IMR-90 (cell line): ENCODE measurements around the gene CDKAL1. TPM values are rescaled to one million over a fixed set of nuclear protein-coding genes. Genes with fewer than 3 reads are reported as not detected.

Experiments
- ATAC-seq: fragments of 200-7000 bp; cut with Tn5 transposase; 2 replicates; pipeline ENCODE4 v1.9.1; 2020; ENCODE audit warnings: low read depth, mild to moderate bottlenecking, moderate library complexity
- BruUV-seq: library from RNA; stranded (reverse); fragments of 400-500 nt; replicated peaks from 2 replicates; lab custom pipeline; 2021; lab: Mats Ljungman, UMichigan
- CTCF ChIA-PET: fragments of 300-600 bp; formaldehyde crosslinking; extraction: SDS; loops from one replicate; lab custom pipeline; 2021; ENCODE audit warnings: antibody characterized with exemption; lab: Yijun Ruan, JAX
- POLR2A ChIA-PET: fragments of 300-600 bp; sonication (Branson Sonifier 250); formaldehyde crosslinking; loops from one replicate; lab custom pipeline; 2022; ENCODE audit warnings: antibody characterized with exemption; ENCODE audit not compliant: unreplicated experiment; lab: Charles Lee
- DNase-seq: peaks from one replicate; pipeline ENCODE4 v3.0.0; 2013
- H2AFZ ChIP-seq: replicated peaks from 2 replicates; pipeline ENCODE3; 2013; ENCODE audit warnings: low read length, mild to moderate bottlenecking; ENCODE audit not compliant: poor library complexity
- H2AK5ac ChIP-seq: 2 replicates; pipeline ENCODE4 v1.6.1; 2013; ENCODE audit warnings: low read depth, low read length, inconsistent platforms
- H2AK9ac ChIP-seq: replicated peaks from 2 replicates; pipeline ENCODE3; 2013; ENCODE audit warnings: mild to moderate bottlenecking, low read depth, low read length, moderate library complexity; ENCODE audit not compliant: poor library complexity
- H2BK120ac ChIP-seq: 2 replicates; pipeline ENCODE4 v1.6.1; 2013; ENCODE audit warnings: low read depth, low read length, inconsistent platforms
- H2BK15ac ChIP-seq: 3 replicates; pipeline ENCODE4 v1.6.1; 2013; ENCODE audit warnings: low read depth, low read length, inconsistent platforms
- H2BK20ac ChIP-seq: 2 replicates; pipeline ENCODE4 v1.6.1; 2013; ENCODE audit warnings: low read depth, mild to moderate bottlenecking, inconsistent platforms, low read length, moderate library complexity
- H2BK5ac ChIP-seq: 2 replicates; pipeline ENCODE4 v1.6.1; 2013; ENCODE audit warnings: mild to moderate bottlenecking, low read depth, low read length, inconsistent platforms; ENCODE audit not compliant: poor library complexity, severe bottlenecking
- H3K14ac ChIP-seq: replicated peaks from 2 replicates; pipeline ENCODE4 v1.6.1; 2013; ENCODE audit warnings: low read depth, low read length, inconsistent platforms
- H3K18ac ChIP-seq: 2 replicates; pipeline ENCODE4 v1.6.1; 2013; ENCODE audit warnings: low read depth, low read length, control low read depth
- H3K23ac ChIP-seq: 2 replicates; pipeline ENCODE4 v1.6.1; 2013; ENCODE audit warnings: low read depth, low read length, inconsistent platforms
- H3K27ac ChIP-seq: 2 replicates; pipeline ENCODE4 v1.5.1; 2013; ENCODE audit warnings: mild to moderate bottlenecking, control low read depth, low read length; ENCODE audit not compliant: insufficient read depth
- H3K27me3 ChIP-seq: 2 replicates; pipeline ENCODE4 v1.6.1; 2013; ENCODE audit warnings: low read length; ENCODE audit not compliant: control insufficient read depth, insufficient read depth
- H3K36me3 ChIP-seq: 2 replicates; pipeline ENCODE4 v1.6.1; 2013; ENCODE audit warnings: low read length, mixed read lengths; ENCODE audit not compliant: control insufficient read depth, insufficient read depth
- H3K4ac ChIP-seq: 2 replicates; pipeline ENCODE4 v1.6.1; 2013; ENCODE audit warnings: low read depth, low read length, inconsistent platforms
- H3K4me1 ChIP-seq: 2 replicates; pipeline ENCODE4 v1.6.1; 2013; ENCODE audit warnings: low read length, mixed read lengths; ENCODE audit not compliant: control insufficient read depth, insufficient read depth
- H3K4me2 ChIP-seq: 2 replicates; pipeline ENCODE4 v1.6.1; 2013; ENCODE audit warnings: low read depth, mild to moderate bottlenecking, control low read depth, low read length, moderate library complexity
- H3K4me3 ChIP-seq: 2 replicates; pipeline ENCODE4 v1.5.1; 2013; ENCODE audit warnings: low read depth, mild to moderate bottlenecking, control low read depth, low read length, moderate library complexity; ENCODE audit not compliant: insufficient read depth
- H3K56ac ChIP-seq: 2 replicates; pipeline ENCODE4 v1.6.1; 2013; ENCODE audit warnings: low read length, inconsistent platforms; ENCODE audit not compliant: insufficient read depth; ENCODE audit errors: extremely low read depth
- H3K79me1 ChIP-seq, 2 experiments: 2 replicates each; pipeline ENCODE4 v1.6.1; 2013; ENCODE audit warnings: low read length in 2 of 2, inconsistent platforms in 1 of 2, low read depth in 1 of 2
- H3K9ac ChIP-seq: 2 replicates; pipeline ENCODE4 v1.6.1; 2013; ENCODE audit warnings: low read depth, low read length, control low read depth
- H3K9me1 ChIP-seq: 2 replicates; pipeline ENCODE4 v1.6.1; 2013; ENCODE audit warnings: low read length, inconsistent platforms; ENCODE audit not compliant: insufficient read depth
- H3K9me3 ChIP-seq: 2 replicates; pipeline ENCODE4 v1.6.1; 2013; ENCODE audit warnings: low read length; ENCODE audit not compliant: control insufficient read depth, insufficient read depth
- H4K20me1 ChIP-seq: 2 replicates; pipeline ENCODE4 v1.6.1; 2013; ENCODE audit warnings: low read length, inconsistent platforms; ENCODE audit not compliant: insufficient read depth
- H4K5ac ChIP-seq: 2 replicates; pipeline ENCODE4 v1.6.1; 2013; ENCODE audit warnings: mild to moderate bottlenecking, low read depth, low read length, control low read depth
- H4K8ac ChIP-seq, 2 experiments: 2 replicates each; pipeline ENCODE4 v1.6.1; 2013; ENCODE audit warnings: low read depth in 2 of 2, low read length in 2 of 2, control low read depth in 1 of 2, inconsistent platforms in 1 of 2
- H4K91ac ChIP-seq: 2 replicates; pipeline ENCODE4 v1.6.1; 2013; ENCODE audit warnings: low read depth, low read length, inconsistent platforms; ENCODE audit not compliant: insufficient read depth
- FOS ChIP-seq: fragments of 150-350 bp; IDR thresholded peaks from 2 replicates; pipeline ENCODE4 v1.6.1; 2016; ENCODE audit warnings: low read depth, low read length
- MAZ ChIP-seq: IDR thresholded peaks from 2 replicates; pipeline ENCODE4 v1.6.1; 2012; ENCODE audit warnings: low read depth, mild to moderate bottlenecking, low read length, improper control_type of control experiment, moderate library complexity, borderline replicate concordance
- WGBS, 2 experiments: methylation state at CpG; one replicate each; pipeline versions ENCODE4 v1.1.5 to v1.1.7; 2013; ENCODE audit warnings: missing lambda C conversion rate in 2 of 2; ENCODE audit not compliant: insufficient read length in 1 of 2; ENCODE audit errors: extremely low coverage in 2 of 2; 5-methylcytosine and 5-hydroxymethylcytosine counted together
- dilution Hi-C: fragments of 300-500 bp; cut with HindIII; formaldehyde crosslinking; loops from one replicate; pipeline ENCODE4 v1.14.3; 2018; ENCODE audit warnings: low sequenced_read_pairs; ENCODE audit not compliant: unreplicated experiment
- in situ Hi-C: fragments of 300-500 bp; cut with MboI; formaldehyde crosslinking; loops from 3 replicates; pipeline ENCODE4 v1.14.3; 2019; ENCODE audit warnings: low sequenced_read_pairs, inconsistent platforms, mixed read lengths
- intact Hi-C: fragments of 100-400 bp; cut with micrococcal nuclease; formaldehyde crosslinking; loops from 2 replicates; pipeline ENCODE4 v1.10.0; 2022
- polyA plus RNA-seq, 3 experiments: library from polyadenylated mRNA; depleted of rRNA; stranded (reverse); fragments of >200 nt; gene quantifications; 2 replicates each; pipeline ENCODE4 v1.2.3, GENCODE V29; 2012; ENCODE audit warnings: low replicate concordance in 1 of 3
- total RNA-seq: library from RNA; depleted of rRNA; stranded (reverse); fragments of >200 nt; gene quantifications from 2 replicates; pipeline ENCODE4 v1.2.3, GENCODE V29; 2012

The CDKAL1 gene
- total and polyA plus RNA-seq, 2 of the 4 experiments (the other 2 are of a cell fraction): 3.7 to 13.1 TPM

- Histone ChIP-seq H2BK120ac (no peak overlapping the region), H3K27me3 (no peaks in the 10 kb centered on the region), H3K9me3 (no peaks in the 10 kb centered on the region), H3K79me1 (peaks cover 6 to 9% of the 10 kb centered on the region in 2 experiments; a peak in 2 of 4 replicates), H3K4me3 (no peak overlapping the region), H4K20me1 (no peaks in the 10 kb centered on the region), H3K14ac (no peak overlapping the region), H3K4me1 (no peaks in the 10 kb centered on the region), H2AFZ (no peak overlapping the region), H4K8ac (no peak overlapping the region), H3K56ac (no peak overlapping the region), H2AK5ac (no peak overlapping the region), H2AK9ac (no peak overlapping the region), H3K18ac (no peak overlapping the region), H3K9ac (no peak overlapping the region), H2BK20ac (no peak overlapping the region), H3K9me1 (peaks cover 3% of the 10 kb centered on the region; the same call in 1 of the 2 replicates), H4K91ac (no peak overlapping the region), H2BK15ac (no peak overlapping the region), H3K4ac (no peak overlapping the region), H3K27ac (no peak overlapping the region), H4K5ac (no peak overlapping the region), H3K4me2 (no peak overlapping the region), H3K23ac (no peak overlapping the region), H3K36me3 (no peaks in the 10 kb centered on the region), H2BK5ac (no peak overlapping the region)
- intact Hi-C loops (no loop called here), in situ Hi-C loops (no loop called here), dilution Hi-C loops (no loop called here)
- ATAC-seq (no peak), DNase-seq (peak; percentile 73)
- TF ChIP-seq MAZ (no peak), FOS (peak; percentile 34; the same call in 1 of the 2 replicates)
- no CpG with 5 or more reads among the region's 1 CpG for WGBS, 2 experiments
- BruUV-seq: no TSS peak
- CTCF ChIA-PET: no interaction called here
- POLR2A ChIA-PET: no interaction called here
Observed at GRCh38 chr6:20706238-20706938, 172.1 kb downstream of the CDKAL1 start.
